Body of pancreas (tissue), 4 donors: ENCODE data around the gene ZBED1.

Experiments
- POLR2A ChIP-seq, 3 donors: fragments of 450-650 bp; IDR thresholded peaks; one replicate each; pipeline ENCODE4 v1.6.1; 2016; ENCODE audit warnings: antibody characterized with exemption in 3 of 3, mild to moderate bottlenecking in 2 of 3
- TF ChIP-seq, protein P1 (sequence below), 7 experiments: fragments of 450-650 bp in 4 of 7; fragments of 200-600 bp in 3 of 7; sonication (generic) in 3 of 7; IDR thresholded peaks; one replicate each; pipeline ENCODE4 v1.5.1; 2016 to 2019; ENCODE audit warnings: antibody characterized with exemption in 7 of 7

DNA sequence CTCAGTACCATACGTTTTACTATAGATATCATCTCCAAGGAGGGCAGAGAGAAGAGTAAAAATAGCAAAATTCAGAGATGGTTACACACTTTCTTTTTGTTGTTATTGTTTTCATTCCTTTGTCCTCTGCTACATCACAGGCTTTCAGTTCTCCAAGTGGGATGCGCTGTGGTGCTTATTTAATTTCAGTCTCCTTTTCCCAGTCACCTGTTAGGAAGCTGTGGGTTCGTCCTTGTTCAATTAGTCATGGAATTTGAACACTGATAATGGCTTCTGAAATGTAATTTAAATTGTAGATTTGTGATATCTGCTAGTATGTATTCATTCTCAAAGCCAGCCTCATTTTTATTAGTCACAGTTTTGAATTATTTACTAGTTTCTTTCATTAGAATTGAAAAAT is 38.8 kb upstream of the ZBED1 start:
- TF ChIP-seq, protein P1, sequence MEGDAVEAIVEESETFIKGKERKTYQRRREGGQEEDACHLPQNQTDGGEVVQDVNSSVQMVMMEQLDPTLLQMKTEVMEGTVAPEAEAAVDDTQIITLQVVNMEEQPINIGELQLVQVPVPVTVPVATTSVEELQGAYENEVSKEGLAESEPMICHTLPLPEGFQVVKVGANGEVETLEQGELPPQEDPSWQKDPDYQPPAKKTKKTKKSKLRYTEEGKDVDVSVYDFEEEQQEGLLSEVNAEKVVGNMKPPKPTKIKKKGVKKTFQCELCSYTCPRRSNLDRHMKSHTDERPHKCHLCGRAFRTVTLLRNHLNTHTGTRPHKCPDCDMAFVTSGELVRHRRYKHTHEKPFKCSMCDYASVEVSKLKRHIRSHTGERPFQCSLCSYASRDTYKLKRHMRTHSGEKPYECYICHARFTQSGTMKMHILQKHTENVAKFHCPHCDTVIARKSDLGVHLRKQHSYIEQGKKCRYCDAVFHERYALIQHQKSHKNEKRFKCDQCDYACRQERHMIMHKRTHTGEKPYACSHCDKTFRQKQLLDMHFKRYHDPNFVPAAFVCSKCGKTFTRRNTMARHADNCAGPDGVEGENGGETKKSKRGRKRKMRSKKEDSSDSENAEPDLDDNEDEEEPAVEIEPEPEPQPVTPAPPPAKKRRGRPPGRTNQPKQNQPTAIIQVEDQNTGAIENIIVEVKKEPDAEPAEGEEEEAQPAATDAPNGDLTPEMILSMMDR (IDR thresholded peaks at IDR 0.05), result no peak
- no peak for TF ChIP-seq POLR2A (IDR thresholded peaks at IDR 0.05)
